Measurements from ENCODE around the gene EPN2. TPM values are rescaled to one million over a fixed set of nuclear protein-coding genes. Genes with fewer than 3 reads are reported as not detected.
A peak's percentile ranks its signal among the peaks of the same experiment; 100 is the strongest.

The EPN2 gene
- total RNA-seq, 2 experiments from 2014 or later, result 20.1 to 20.4 TPM

DNA sequence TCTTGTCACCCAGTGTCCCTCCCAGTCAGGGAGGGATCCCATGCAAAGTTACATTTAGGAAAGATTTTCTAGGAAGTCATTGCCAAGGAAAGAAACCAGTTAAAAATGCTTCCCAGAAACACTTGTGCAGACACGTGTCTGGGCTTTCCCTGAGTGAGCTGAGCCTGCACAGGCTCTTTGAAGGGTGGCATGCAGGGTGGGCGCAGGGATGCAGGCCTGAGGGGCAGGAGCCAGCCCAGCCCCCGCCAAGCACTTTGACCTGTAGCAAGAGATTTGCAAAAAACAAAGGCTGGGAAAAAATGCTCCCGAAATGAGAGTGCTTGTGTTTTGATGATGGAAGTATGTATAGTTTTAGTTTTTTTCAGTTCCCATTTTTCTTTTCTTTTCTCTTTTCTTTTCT is 73.0 kb downstream of the EPN2 start:
- Histone ChIP-seq H2AFZ (ENCODE audit: low read length) (no peak overlapping the region), H3K9me2 (ENCODE audit: insufficient read depth, low read length) (no peaks in the 10 kb centered on the region), H4K20me1 (ENCODE audit: insufficient read depth, low read length) (no peaks in the 10 kb centered on the region), H3K27ac (ENCODE audit: low read depth, low read length, poor library complexity, severe bottlenecking) (no peak overlapping the region), H3K4me3 (ENCODE audit: low read depth, low read length, poor library complexity, severe bottlenecking) (no peak overlapping the region), H3K4me2 (ENCODE audit: low read length) (peak overlapping the region; percentile 17; the same call in 1 of the 2 replicates), H3K79me2 (ENCODE audit: insufficient read depth, low read depth, low read length) (no peaks in the 10 kb centered on the region), H3K36me3 (ENCODE audit: insufficient read depth, low read length) (peaks cover 5% of the 10 kb centered on the region; the same call in 1 of the 2 replicates), H3K9me3 (ENCODE audit: low read length) (no peaks in the 10 kb centered on the region), H3K4me1 (ENCODE audit: insufficient read depth, low read length, poor library complexity, severe bottlenecking) (peaks cover 87% of the 10 kb centered on the region)
- BruUV-seq (replicated peaks), result no TSS peak
- TF ChIP-seq CTCF (conservative IDR thresholded peaks at IDR 0.05; ENCODE audit: low read length) (no peak), EZH2phosphoT487 (IDR thresholded peaks at IDR 0.05; ENCODE audit: borderline replicate concordance, low read depth, low read length) (no peak)
- intact Hi-C loops (cut with micrococcal nuclease; ENCODE audit: unreplicated experiment), result no loop called here
- POLR2A ChIA-PET, result no interaction called here
- no peak for DNase-seq (ENCODE audit: low spot score)
- CTCF ChIA-PET (ENCODE audit: unreplicated experiment), result no interaction called here

GRCh38 chr17:19311016-19311415 is 73.8 kb downstream of the EPN2 start:
- Histone ChIP-seq H3K27ac (ENCODE audit: low read depth, low read length, poor library complexity, severe bottlenecking) (no peak overlapping the region), H4K20me1 (ENCODE audit: insufficient read depth, low read length) (no peaks in the 10 kb centered on the region), H3K4me1 (ENCODE audit: insufficient read depth, low read length, poor library complexity, severe bottlenecking) (peaks cover 78% of the 10 kb centered on the region), H3K9me2 (ENCODE audit: insufficient read depth, low read length) (no peaks in the 10 kb centered on the region), H3K36me3 (ENCODE audit: insufficient read depth, low read length) (peaks cover 5% of the 10 kb centered on the region; the same call in 1 of the 2 replicates), H3K4me2 (ENCODE audit: low read length) (0 out of 2 replicates have a peak overlapping the region, but pooled peaks have one; percentile 17), H3K79me2 (ENCODE audit: insufficient read depth, low read depth, low read length) (no peaks in the 10 kb centered on the region), H3K4me3 (ENCODE audit: low read depth, low read length, poor library complexity, severe bottlenecking) (no peak overlapping the region), H2AFZ (ENCODE audit: low read length) (no peak overlapping the region), H3K9me3 (ENCODE audit: low read length) (no peaks in the 10 kb centered on the region)
- CTCF ChIA-PET (ENCODE audit: unreplicated experiment), result no interaction called here
- intact Hi-C loops (cut with micrococcal nuclease; ENCODE audit: unreplicated experiment), result no loop called here
- no TSS peak for BruUV-seq (replicated peaks)
- no peak for TF ChIP-seq CTCF (conservative IDR thresholded peaks at IDR 0.05; ENCODE audit: low read length)
- no peak for TF ChIP-seq EZH2phosphoT487 (IDR thresholded peaks at IDR 0.05; ENCODE audit: borderline replicate concordance, low read depth, low read length)
- POLR2A ChIA-PET, result no interaction called here
- no peak for DNase-seq (ENCODE audit: low spot score)

DNA sequence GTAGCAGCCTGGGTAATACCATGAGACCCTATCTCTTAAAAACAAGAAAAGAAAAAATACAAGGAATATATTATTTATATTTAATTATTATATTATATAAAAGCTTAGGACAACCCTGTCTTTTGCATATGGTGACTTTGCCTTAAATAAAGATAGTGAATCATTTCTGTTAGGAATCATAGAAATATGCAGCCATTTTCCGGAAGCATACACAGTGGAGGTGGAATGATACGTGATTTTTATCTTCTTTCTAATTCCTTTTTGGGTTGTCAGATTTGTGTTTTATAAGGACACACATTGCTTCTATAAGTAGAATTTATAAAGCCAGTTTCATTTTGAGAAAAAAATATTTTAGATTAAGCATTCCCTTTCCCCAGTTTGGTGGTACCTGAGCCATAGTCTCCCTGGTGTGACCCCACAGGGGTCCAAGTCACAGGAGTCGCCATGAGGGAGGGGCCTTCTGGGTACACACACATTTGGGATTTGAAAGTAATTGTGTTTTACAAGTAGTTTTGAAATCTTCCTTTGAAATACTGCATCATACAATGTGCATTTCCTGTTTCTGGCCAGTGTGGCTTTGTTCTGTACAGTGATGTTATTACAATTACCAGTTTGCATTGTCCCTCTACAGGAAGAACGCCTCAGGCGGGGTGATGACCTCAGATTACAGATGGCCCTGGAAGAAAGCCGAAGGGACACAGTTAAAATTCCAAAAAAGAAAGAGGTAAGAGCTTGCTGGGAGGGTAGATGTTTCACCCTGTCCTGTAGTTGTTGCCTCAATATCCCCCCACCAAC is 74.5 kb downstream of the EPN2 start:
- Histone ChIP-seq H3K79me2 (ENCODE audit: insufficient read depth, low read depth, low read length) (no peaks in the 10 kb centered on the region), H4K20me1 (ENCODE audit: insufficient read depth, low read length) (no peaks in the 10 kb centered on the region), H3K4me1 (ENCODE audit: insufficient read depth, low read length, poor library complexity, severe bottlenecking) (peaks cover 79% of the 10 kb centered on the region), H3K36me3 (ENCODE audit: insufficient read depth, low read length) (peaks cover 5% of the 10 kb centered on the region; the same call in 1 of the 2 replicates), H3K9me3 (ENCODE audit: low read length) (no peaks in the 10 kb centered on the region), H3K9me2 (ENCODE audit: insufficient read depth, low read length) (no peaks in the 10 kb centered on the region), H2AFZ (ENCODE audit: low read length) (no peak overlapping the region), H3K27ac (ENCODE audit: low read depth, low read length, poor library complexity, severe bottlenecking) (no peak overlapping the region), H3K4me3 (ENCODE audit: low read depth, low read length, poor library complexity, severe bottlenecking) (no peak overlapping the region), H3K4me2 (ENCODE audit: low read length) (no peak overlapping the region)
- BruUV-seq (replicated peaks), result no TSS peak
- intact Hi-C loops (cut with micrococcal nuclease; ENCODE audit: unreplicated experiment), result no loop called here
- DNase-seq (ENCODE audit: low spot score), result no peak
- TF ChIP-seq CTCF (conservative IDR thresholded peaks at IDR 0.05; ENCODE audit: low read length), result no peak
- TF ChIP-seq EZH2phosphoT487 (IDR thresholded peaks at IDR 0.05; ENCODE audit: borderline replicate concordance, low read depth, low read length), result no peak
- ChIA-PET CTCF (ENCODE audit: unreplicated experiment) (no interaction called here), POLR2A (interaction anchor here (0.6 kb wide), 1 partner anchor 66 kb away, joined by 3 read pairs; no protein-coding TSS in a partner anchor)

Data from OCI-LY7 (cell line).